OCI-LY3 (cell line): Measurements from ENCODE around the gene CRB3.

Experiments used
- EZH2phosphoT487 ChIP-seq: fragments of 200-600 bp; shearing (Covaris generic); IDR thresholded peaks from 2 replicates; pipeline ENCODE4 v1.6.1; 2018; ENCODE audit warnings: antibody characterized with exemption, mixed run types, low read depth
- TF ChIP-seq, protein P1 (sequence below): fragments of 200-600, 300-600 bp; sonication (generic); IDR thresholded peaks from 2 replicates; pipeline ENCODE4 v1.5.1; 2014; ENCODE audit warnings: antibody characterized with exemption, low read length, low read depth

DNA sequence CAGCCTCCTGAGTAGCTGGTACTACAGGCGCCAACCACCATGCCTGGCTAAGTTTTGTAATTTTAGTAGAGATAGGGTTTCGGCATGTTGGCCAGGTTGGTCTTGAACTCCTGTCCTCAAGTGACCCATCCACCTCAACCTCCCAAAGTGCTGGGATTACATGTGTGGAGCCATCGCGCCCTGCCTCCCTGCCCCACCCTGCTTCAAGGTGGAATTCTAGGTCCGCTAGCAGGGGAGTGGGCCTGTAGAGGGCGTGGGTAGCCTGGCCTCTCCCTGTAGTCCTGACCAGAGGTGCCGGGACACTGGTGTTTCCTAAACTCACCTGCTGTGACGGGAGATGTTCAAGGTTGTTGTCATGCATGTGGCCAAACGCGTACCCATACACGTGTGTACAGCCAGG lies 30.9 kb upstream of the CRB3 start:
- TF ChIP-seq, protein P1, sequence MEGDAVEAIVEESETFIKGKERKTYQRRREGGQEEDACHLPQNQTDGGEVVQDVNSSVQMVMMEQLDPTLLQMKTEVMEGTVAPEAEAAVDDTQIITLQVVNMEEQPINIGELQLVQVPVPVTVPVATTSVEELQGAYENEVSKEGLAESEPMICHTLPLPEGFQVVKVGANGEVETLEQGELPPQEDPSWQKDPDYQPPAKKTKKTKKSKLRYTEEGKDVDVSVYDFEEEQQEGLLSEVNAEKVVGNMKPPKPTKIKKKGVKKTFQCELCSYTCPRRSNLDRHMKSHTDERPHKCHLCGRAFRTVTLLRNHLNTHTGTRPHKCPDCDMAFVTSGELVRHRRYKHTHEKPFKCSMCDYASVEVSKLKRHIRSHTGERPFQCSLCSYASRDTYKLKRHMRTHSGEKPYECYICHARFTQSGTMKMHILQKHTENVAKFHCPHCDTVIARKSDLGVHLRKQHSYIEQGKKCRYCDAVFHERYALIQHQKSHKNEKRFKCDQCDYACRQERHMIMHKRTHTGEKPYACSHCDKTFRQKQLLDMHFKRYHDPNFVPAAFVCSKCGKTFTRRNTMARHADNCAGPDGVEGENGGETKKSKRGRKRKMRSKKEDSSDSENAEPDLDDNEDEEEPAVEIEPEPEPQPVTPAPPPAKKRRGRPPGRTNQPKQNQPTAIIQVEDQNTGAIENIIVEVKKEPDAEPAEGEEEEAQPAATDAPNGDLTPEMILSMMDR: no peak
- no peak for TF ChIP-seq EZH2phosphoT487
